Nucleus accumbens (tissue), 56 donors: ENCODE data around the gene LARP1.
"Not testable (repeated sequence)": the region's sequence is repeated elsewhere in the genome, so short reads cannot be mapped to it uniquely, and the experiment has no call there.

Experiments
- DNase-seq, 56 donors: peaks; one replicate each; lab custom pipeline; 2025; lab: John Stamatoyannopoulos, UW

LARP1 gene

GRCh38 chr5:154758977-154759376, 3.8 kb downstream of the LARP1 start:
- no peak for DNase-seq

DNA sequence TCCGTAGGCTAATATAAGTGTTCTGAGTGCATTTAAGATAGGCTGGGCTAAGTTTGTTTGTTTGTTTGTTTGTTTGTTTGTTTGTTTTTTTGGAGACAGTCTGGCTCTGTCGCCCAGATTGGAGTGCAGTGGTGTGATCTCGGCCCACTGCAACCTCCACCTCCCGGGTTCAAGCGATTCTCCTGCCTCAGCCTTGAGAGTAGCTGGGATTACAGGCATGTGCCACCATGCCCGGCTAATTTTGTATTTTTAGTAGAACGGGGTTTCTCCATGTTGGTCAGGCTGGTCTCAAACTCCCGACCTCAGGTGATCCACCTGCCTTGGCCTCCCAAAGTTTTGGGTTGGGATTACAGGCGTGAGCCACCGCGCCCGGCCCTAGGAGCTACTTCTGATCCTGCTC, 4.7 kb downstream of the LARP1 start:
- DNase-seq: not testable (repeated sequence)

DNA sequence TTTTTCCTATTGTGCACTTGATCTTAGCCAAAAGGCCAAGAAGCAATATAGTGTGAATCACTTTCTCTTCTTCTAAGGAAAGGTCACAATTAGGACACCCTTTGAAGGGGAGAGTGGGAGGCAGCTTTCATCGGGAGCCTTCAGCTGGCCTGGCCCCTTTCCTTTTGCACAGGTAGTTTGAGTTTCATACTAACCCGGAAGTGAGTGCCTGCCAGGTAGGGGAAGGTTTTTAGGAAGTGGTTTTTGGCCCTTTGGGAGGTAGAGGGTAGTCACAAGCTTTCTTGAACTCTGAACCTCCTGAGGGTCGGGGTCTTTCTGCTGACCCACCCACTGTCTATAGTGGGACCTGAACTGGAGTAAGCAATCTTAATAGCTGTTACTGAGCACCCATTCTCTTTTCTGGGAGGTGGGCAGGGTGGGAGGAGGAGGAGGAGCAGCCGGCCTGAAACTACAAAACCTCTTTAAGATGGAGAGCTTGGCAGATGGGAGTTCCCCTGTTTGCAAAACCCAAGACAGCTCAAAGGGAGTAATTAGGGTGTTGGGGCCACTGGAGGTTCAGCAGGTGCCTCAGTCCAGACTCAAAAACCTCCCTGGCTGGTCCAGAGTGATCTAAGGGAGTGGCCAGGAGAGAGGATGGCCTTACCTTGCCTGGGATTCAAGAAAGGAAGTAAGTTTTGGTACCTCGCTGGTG, 6.0 kb downstream of the LARP1 start:
- DNase-seq: no peak

DNA sequence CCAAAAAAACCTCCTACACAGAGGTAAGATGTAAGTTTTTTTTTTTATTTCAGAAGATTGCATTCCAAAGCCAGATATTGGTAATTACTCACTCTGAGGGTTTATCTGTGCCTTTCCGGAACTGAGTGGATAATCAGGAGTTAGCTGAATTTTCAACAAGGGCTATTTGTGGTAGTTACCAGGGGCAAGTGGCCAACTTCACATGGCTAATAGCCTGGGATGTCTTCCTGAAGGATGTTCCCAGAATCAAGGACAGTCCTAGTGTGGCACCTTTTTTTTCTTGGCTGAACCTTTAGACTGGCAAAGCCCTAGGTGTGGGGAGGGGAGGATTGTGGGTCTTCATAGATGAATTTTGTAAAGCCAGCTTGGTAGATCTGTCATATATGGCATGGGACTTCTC, 7.1 kb downstream of the LARP1 start:
- no peak for DNase-seq

- no peak for DNase-seq
Observed at GRCh38 chr5:154762700-154763099, 7.5 kb downstream of the LARP1 start.

DNA sequence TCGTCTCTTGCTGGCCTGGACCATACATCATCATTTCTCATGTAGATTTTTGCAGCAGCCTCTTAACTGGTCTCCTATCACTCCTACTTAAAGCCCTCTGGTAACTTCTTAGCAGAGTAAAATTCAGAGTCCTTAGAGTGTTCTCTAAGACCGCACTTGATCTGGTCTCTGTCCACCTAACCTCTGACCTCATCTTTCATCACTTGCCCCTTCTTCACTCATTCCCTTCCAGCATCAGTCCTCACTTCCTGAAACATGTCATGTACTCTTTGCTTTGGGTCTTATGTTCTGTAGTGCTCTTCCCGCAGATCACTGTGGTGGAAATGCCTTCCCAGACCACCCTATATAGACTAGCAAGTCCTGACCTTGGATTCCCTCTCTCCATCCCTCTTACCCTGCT, 9.8 kb downstream of the LARP1 start:
- no peak for DNase-seq

- no peak for DNase-seq
Observed at GRCh38 chr5:154765396-154765925, 10.3 kb downstream of the LARP1 start.

- DNase-seq: no peak
Observed at GRCh38 chr5:154766558-154767281, 11.5 kb downstream of the LARP1 start.

DNA sequence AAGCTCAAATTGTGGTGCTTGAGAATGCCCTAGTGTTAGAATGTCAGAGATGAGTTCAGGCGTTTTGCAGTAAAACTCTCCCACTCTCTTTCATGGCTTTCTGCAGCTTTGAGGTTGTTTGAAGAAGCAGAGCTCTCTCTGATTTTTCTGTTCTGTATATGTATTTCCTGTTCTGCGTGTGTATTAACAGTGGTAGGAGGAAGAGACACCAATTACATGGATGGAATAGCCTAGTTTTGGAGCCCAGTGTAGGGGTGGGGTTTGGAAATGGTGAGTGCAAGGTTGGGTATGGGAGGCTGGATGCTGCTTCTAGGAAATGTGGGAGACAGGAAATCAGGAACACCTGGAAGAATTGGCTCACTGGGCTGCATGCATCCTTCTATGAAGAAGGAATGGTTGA, 12.4 kb downstream of the LARP1 start:
- no peak for DNase-seq

DNA sequence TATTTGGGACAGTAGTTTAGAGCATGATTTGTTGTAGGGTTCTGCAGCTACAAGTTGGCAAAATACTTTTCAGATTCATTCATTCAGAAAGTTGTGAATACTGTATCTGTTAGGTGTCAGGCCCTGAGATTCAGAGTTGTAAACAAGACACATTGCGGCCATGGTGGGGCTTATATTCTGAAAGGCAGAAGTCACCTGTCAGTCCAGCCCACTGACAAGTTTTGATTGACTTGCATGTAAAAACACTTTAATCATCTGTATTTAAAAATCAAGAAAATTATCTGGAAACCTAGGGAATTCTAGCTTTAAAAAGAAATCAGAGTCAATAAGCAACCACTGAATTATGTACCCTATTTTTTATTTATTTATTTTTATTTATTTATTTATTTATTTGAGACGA, 13.0 kb downstream of the LARP1 start:
- DNase-seq: no peak

GRCh38 chr5:154770111-154770510, 14.9 kb downstream of the LARP1 start:
- DNase-seq: no peak

DNA sequence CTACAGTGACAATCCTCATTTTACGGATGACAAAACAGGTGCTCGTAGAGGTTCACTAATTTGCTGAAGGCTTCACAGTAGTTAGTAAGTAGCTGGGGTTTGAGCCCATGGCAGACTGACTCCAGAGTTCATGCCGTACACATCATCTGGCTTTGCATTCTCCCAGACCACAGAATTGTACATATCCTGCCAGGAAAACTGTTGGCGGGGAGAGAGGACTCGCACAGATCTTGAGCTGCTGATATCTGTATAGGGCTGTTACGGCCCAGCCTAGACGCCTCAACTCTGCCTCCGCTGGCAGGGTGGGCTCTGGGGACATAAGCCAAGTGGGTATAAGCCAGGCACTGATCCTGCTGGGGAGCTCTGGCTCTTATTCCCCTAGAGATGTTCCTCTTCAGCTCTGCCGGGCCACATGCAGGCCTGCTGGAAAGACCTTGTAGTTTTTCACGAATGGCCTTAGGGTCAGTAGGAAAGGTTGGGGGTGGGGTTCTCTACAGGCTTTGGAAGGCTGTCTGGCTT, 16.3 kb downstream of the LARP1 start:
- DNase-seq: peak in 4 of 56 donors; percentile 6 to 19 (median 9)

DNA sequence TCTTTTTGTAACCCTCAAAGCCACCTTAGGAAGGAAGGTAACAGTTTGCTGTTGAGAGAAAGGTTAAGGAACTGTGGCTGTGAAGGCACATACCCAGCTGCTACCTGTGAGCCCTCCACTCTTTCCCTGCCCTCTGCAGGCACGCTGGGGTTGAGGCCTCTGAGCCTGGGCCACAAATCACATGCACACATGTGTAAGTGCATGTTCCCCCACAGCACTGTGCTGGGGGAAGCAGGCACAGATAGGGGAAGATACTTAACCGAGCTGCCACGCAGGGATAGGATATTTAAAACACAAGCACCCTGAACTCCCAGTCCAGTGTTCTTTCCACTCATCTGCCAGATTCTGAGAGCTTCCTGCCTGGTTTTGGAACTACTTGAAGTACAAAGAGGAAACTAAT, 18.1 kb downstream of the LARP1 start:
- DNase-seq: no peak

GRCh38 chr5:154776167-154776566, 21.0 kb downstream of the LARP1 start:
- no peak for DNase-seq

DNA sequence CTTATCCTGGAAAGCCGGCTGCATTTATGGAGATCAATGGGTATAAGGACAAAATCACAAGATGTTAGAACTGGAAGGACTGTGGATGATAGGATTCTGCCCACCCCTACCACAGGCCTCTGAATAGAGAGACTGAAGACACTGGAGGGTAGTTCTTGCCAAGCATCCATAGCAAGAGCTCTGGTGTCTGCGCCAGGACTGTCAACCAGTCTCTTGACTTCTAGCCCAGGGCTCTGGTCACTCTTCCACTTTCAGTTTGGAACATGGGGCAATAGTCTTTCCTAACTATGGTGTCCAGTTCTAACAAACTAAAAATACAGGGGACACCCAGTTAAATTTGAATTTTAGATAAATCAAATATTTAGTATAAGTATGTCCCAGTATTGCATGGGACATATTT, 23.4 kb downstream of the LARP1 start:
- no peak for DNase-seq

DNA sequence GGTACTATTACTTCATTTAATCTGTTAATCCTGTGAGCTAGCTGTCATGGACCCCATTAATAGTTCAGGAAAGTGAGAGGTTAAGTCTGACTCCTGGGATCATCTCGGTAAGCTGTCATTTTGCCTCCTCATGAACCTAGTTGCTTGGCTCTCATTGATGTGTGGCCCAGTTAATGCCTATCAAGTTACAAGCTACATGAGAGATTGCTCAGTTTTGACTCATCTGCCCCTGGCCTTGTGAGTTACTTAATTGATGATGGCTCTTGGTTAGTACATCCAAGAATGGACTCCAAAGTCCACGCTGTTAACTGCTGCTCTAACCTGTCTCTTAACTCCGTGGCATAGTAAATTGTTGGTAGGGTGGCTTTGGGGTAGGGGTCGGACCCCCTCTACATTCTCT, 23.9 kb downstream of the LARP1 start:
- no peak for DNase-seq

GRCh38 chr5:154780128-154780527, 25.0 kb downstream of the LARP1 start:
- no peak for DNase-seq

GRCh38 chr5:154782326-154782725, 27.1 kb downstream of the LARP1 start:
- no peak for DNase-seq

GRCh38 chr5:154782812-154783592, 27.8 kb downstream of the LARP1 start:
- no peak for DNase-seq

- DNase-seq: no peak
Observed at GRCh38 chr5:154783774-154784460, 28.7 kb downstream of the LARP1 start.
